GM21723 (cell line): Measurements from ENCODE around the gene SLC2A8.

Experiments
- ATAC-seq: cut with Tn5 transposase; IDR thresholded peaks from one replicate; pipeline ENCODE4 v1.9.1; 2021; ENCODE audit warnings: mild to moderate bottlenecking, moderate library complexity; ENCODE audit not compliant: unreplicated experiment

The SLC2A8 gene

DNA sequence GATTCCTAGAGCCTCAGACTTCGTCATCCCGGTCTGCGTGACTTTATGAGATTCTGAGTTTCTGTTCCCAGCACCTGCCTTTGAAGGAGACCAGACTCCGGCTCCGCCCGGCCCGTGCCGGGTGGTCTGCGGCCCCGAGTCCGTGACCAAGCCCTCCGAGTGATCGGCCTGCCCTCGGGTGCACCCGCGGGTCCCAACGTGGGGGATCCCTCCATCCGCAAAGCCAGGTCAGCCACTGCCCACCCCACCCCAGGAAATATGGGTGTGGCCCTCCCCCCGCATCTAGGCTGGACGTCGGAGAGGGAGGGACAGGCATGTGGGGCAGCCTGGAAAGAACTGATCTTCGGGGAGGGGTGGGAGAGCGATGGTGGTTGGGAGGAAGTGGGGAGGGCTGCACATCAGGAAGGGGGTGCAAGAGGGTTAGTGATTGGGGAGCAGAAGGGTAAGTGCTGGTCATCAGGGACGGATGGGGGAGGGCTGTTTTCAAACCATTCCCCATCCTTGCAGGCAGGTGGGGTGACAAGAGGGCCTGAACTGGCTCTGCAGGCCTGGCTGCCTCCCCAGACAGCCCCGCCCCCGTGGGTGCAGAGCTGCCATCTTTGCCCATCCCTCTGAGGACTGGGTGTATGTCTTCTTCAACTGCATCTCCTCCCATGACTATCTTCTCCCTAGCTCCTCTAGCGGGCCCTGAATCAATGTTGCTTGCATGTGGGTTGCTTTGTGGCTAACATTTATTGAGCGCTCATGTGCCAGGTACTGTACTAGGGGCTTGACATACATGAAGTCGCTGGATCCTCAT, 55.1 kb downstream of the SLC2A8 start:
- peak; percentile 13 for ATAC-seq

DNA sequence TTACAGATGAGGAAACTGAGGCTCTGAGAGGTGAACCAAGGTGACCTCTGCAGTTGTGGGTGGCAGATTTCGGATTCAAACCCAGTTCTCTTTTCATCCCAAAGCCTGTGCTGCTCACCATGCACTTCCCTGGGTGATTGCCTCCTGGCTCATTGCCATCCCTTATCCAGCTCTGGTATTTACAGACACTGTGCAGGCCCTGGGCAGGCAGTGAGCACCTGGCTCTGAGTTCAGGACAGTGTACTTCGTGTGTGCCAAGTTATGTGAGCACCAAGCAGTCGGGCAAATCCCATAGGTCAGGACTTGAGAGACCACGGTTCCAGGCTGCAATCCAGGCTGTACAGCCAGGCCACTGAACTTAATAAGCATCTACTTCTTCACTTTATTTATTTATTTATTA, 55.7 kb downstream of the SLC2A8 start:
- ATAC-seq: no peak

GRCh38 chr9:127455324-127455992, 58.5 kb downstream of the SLC2A8 start:
- ATAC-seq: no peak

DNA sequence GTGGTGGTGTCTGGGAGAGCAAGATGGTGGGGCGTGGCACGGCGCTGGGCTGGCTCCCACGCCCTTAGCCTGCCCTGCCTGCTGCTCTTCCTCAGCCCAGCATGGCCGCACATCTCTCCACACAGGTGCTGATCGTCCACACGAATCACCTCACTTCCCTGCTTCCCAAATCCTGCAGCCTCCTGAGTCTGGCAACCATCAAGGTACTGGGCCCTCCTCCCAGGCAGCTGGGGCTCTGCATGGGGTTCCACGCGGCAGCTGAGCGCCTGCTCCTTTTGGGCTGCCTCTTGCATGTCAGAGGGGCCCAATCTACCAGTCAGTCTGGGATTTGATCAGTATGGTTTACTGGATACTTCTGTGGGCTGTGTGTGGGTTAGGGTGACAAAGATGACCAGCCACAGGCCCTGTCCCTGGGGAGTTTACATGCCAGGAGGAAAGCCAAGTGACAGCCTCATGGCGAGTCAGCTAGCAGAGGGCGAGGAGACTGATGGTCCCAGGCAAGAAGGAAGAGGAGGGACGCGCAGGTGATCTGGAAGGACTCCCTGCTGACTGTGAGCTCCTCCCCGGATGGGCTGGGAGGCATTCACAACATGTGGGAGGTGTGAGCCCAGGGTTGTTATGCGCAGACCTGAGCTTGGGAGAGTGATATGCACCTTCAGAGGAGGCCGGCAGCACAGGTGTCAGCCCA, 60.4 kb downstream of the SLC2A8 start:
- ATAC-seq: no peak
